Suprapubic skin (tissue), 4 donors: ENCODE data around the gene USHBP1.

Experiments used
- CTCF ChIP-seq, 2 donors: fragments of 200-600 bp in 1 of 2; fragments of 450-650 bp in 1 of 2; sonication (generic) in 1 of 2; IDR thresholded peaks; one replicate each; pipeline ENCODE4 v1.5.1; 2016 to 2019; ENCODE audit warnings: antibody characterized with exemption in 2 of 2, mild to moderate bottlenecking in 1 of 2, moderate library complexity in 1 of 2
- EP300 ChIP-seq: sonication (generic); formaldehyde crosslinking; IDR thresholded peaks from one replicate; pipeline ENCODE4 v1.6.1; 2017; ENCODE audit warnings: antibody characterized with exemption
- POLR2A ChIP-seq, 2 donors: fragments of 450-650 bp; IDR thresholded peaks; one replicate each; pipeline ENCODE4 v1.6.1; 2017; ENCODE audit warnings: antibody characterized with exemption in 2 of 2, mild to moderate bottlenecking in 2 of 2, moderate library complexity in 2 of 2
- POLR2AphosphoS5 ChIP-seq, 3 donors: sonication (generic); formaldehyde crosslinking; IDR thresholded peaks; one replicate each; pipeline ENCODE4 v1.6.1; 2017; ENCODE audit warnings: antibody characterized with exemption in 3 of 3

GRCh38 chr19:17259934-17260333, 4.6 kb downstream of the USHBP1 start:
- TF ChIP-seq CTCF (IDR thresholded peaks at IDR 0.05): no peak
- no peak for TF ChIP-seq POLR2A (IDR thresholded peaks at IDR 0.05)
- TF ChIP-seq POLR2AphosphoS5 (IDR thresholded peaks at IDR 0.05): no peak
- no peak for TF ChIP-seq EP300
